Kidney (tissue), 14 donors: Measurements from ENCODE around the gene SHPK. TPM values are rescaled to one million over a fixed set of nuclear protein-coding genes. Genes with fewer than 3 reads are reported as not detected.
A peak's percentile ranks its signal among the peaks of the same experiment; 100 is the strongest.

ENCODE experiments used
- DNase-seq, 5 donors: peaks; one replicate each; pipeline ENCODE4 v3.0.0-alpha.2; 2013 to 2020
- FAIRE-seq: peaks from 2 replicates; lab custom pipeline; 2012; peaks lifted over from hg19 to GRCh38; lab: Jason Lieb, UNC
- H3K27ac ChIP-seq, 2 donors: one replicate each; pipeline ENCODE4 v1.7.0; 2013; ENCODE audit warnings: low read depth in 2 of 2, low read length in 2 of 2, inconsistent platforms in 1 of 2
- H3K27me3 ChIP-seq: one replicate; pipeline ENCODE4 v1.7.1; 2013; ENCODE audit warnings: low read length, inconsistent platforms; ENCODE audit not compliant: control insufficient read depth, insufficient read depth
- H3K36me3 ChIP-seq, 3 donors: one replicate each; pipeline versions ENCODE4 v1.7.0 to v1.7.1; 2013; ENCODE audit warnings: low read length in 3 of 3, control low read depth in 1 of 3, inconsistent platforms in 1 of 3; ENCODE audit not compliant: insufficient read depth in 3 of 3, control insufficient read depth in 2 of 3
- H3K4me1 ChIP-seq, 3 donors: one replicate each; pipeline versions ENCODE4 v1.7.0 to v1.7.1; 2013; ENCODE audit warnings: low read length in 3 of 3, inconsistent platforms in 1 of 3, low read depth in 1 of 3; ENCODE audit not compliant: control insufficient read depth in 2 of 3, insufficient read depth in 2 of 3
- H3K4me3 ChIP-seq, 3 donors: one replicate each; pipeline versions ENCODE4 v1.7.0 to v1.8.1; 2013; ENCODE audit warnings: low read length in 3 of 3, control low read depth in 1 of 3, inconsistent platforms in 1 of 3
- H3K9ac ChIP-seq, 3 donors: one replicate each; pipeline versions ENCODE4 v1.7.0 to v1.7.1; 2013; ENCODE audit warnings: low read length in 3 of 3, control low read depth in 1 of 3, inconsistent platforms in 1 of 3
- H3K9me3 ChIP-seq, 3 donors: one replicate each; pipeline versions ENCODE4 v1.7.0 to v1.7.1; 2013; ENCODE audit warnings: low read length in 3 of 3, control low read depth in 1 of 3, inconsistent platforms in 1 of 3; ENCODE audit not compliant: control insufficient read depth in 2 of 3, insufficient read depth in 1 of 3
- CTCF ChIP-seq: IDR thresholded peaks from 3 replicates; pipeline ENCODE4 v1.5.1; 2012; ENCODE audit warnings: mild to moderate bottlenecking, moderate library complexity, borderline replicate concordance; ENCODE audit not compliant: insufficient read depth; ENCODE audit errors: extremely low read depth
- intact Hi-C: fragments of 100-400 bp; cut with DNase I; formaldehyde crosslinking; loops from one replicate; pipeline ENCODE4 v1.11.1; 2022
- polyA plus RNA-seq: library from polyadenylated mRNA; stranded (reverse); fragments of 350-450 nt; fragmentation: Illumina TruSeq; extraction: RNeasy Lipid Tissue Mini Kit (QIAGEN cat#74804); gene quantifications from one replicate; pipeline ENCODE4 v1.2.3, GENCODE V29; 2014; ENCODE audit warnings: low read depth, low replicate concordance; ENCODE audit not compliant: insufficient read depth
- total RNA-seq: library from RNA; stranded (reverse); fragmentation: NEBNext Ultra II Directional; extraction: Animal tissue kit (Norgen Biotek cat#: 25700); gene quantifications from one replicate; pipeline ENCODE4 v1.2.1, GENCODE V29; 2021
- donor health status: control.
- donor health status: control.
- donor health status: control.
- donor health status: control.
- donor health status: control.
- donor health status: DM: yes; HTN: yes; CAD: no.
- donor health status: Normal renal cell carcinoma (clear cell type).

Gene SHPK
- total and polyA plus RNA-seq, 2 donors from 2014 or later: 9.2 to 17.5 TPM

GRCh38 chr17:3675886-3676285 is 39.8 kb upstream of the SHPK start:
- no peak overlapping the region for H3K9ac ChIP-seq
- TF ChIP-seq CTCF: no peak
- no peak for FAIRE-seq
- no peaks in the 10 kb centered on the region for H3K36me3 ChIP-seq
- H3K27me3 ChIP-seq: no peaks in the 10 kb centered on the region
- H3K4me3 ChIP-seq: no peak overlapping the region
- intact Hi-C loops: loop anchor here (5.0 kb wide), 1 partner anchor 51 kb away; no protein-coding TSS in a partner anchor
- no peaks in the 10 kb centered on the region for H3K4me1 ChIP-seq
- H3K27ac ChIP-seq: no peak overlapping the region
- DNase-seq: no peak
- no peaks in the 10 kb centered on the region for H3K9me3 ChIP-seq

- intact Hi-C loops: no loop called here
- Histone ChIP-seq H3K36me3 (no peaks in the 10 kb centered on the region), H3K27me3 (no peaks in the 10 kb centered on the region), H3K9ac (no peak overlapping the region), H3K27ac (no peak overlapping the region), H3K4me1 (peaks cover 0 to 6% (median 0%) of the 10 kb centered on the region in 3 donors), H3K4me3 (no peak overlapping the region), H3K9me3 (no peaks in the 10 kb centered on the region)
- no peak for TF ChIP-seq CTCF
- FAIRE-seq (no peak), DNase-seq (no peak)
Observed at GRCh38 chr17:3672571-3672970, 36.5 kb upstream of the SHPK start.

GRCh38 chr17:3669548-3669947 is 33.5 kb upstream of the SHPK start:
- Histone ChIP-seq H3K4me3 (peak overlapping the region; percentile 73 to 85 (median 82)), H3K36me3 (peaks cover 0 to 2% (median 0%) of the 10 kb centered on the region in 3 donors), H3K27ac (no peak overlapping the region), H3K4me1 (peaks cover 0 to 19% (median 7%) of the 10 kb centered on the region in 3 donors), H3K9me3 (no peaks in the 10 kb centered on the region), H3K27me3 (no peaks in the 10 kb centered on the region), H3K9ac (peak overlapping the region in 2 of 3 donors; percentile 59 to 93)
- intact Hi-C loops: no loop called here
- TF ChIP-seq CTCF: no peak
- FAIRE-seq: no peak
- no peak for DNase-seq

- peaks cover 0 to 7% (median 3%) of the 10 kb centered on the region in 3 donors for H3K36me3 ChIP-seq
- DNase-seq: no peak
- peak overlapping the region; percentile 77 to 86 for H3K27ac ChIP-seq
- no peak for FAIRE-seq
- TF ChIP-seq CTCF: no peak
- H3K4me1 ChIP-seq: peaks cover 0 to 19% (median 7%) of the 10 kb centered on the region in 3 donors
- H3K9me3 ChIP-seq: no peaks in the 10 kb centered on the region
- intact Hi-C loops: no loop called here
- H3K9ac ChIP-seq: peak overlapping the region; percentile 59 to 93 (median 76)
- H3K4me3 ChIP-seq: peak overlapping the region; percentile 73 to 85 (median 82)
- H3K27me3 ChIP-seq: no peaks in the 10 kb centered on the region
Observed at GRCh38 chr17:3669085-3669347, 33.0 kb upstream of the SHPK start.
